ENCODE measurements around the gene RNASE1.

- no peak for TF ChIP-seq CTCF (optimal IDR thresholded peaks at IDR 0.05 in 1 of 3, IDR thresholded peaks at IDR 0.05 in 1 of 3, conservative IDR thresholded peaks at IDR 0.05 in 1 of 3; ENCODE audit: extremely low read depth in 1 of 3, insufficient read depth in 2 of 3, low read length in 3 of 3)
- TF ChIP-seq EZH2 (IDR thresholded peaks at IDR 0.05; ENCODE audit: low read length), result no peak
These were observed 43.9 kb upstream of the RNASE1 start for GRCh38 chr14:20846560-20846959.
